Fibroblast of upper back skin (primary cell): ENCODE measurements around the gene SORBS1.

Experiments used
- DNase-seq: peaks from one replicate; pipeline ENCODE4 v3.0.0-alpha.2; 2013

Gene SORBS1

GRCh38 chr10:95561177-95561863 is at the start of gene SORBS1:
Gene SORBS1 (minus strand): TSS chr10:95561371. CDS start chr10:95441135, 120,236 bp downstream.
- DNase-seq: peak; percentile 94

- no peak for DNase-seq
These were observed 49.6 kb upstream of the SORBS1 start for GRCh38 chr10:95610727-95611126.

DNA sequence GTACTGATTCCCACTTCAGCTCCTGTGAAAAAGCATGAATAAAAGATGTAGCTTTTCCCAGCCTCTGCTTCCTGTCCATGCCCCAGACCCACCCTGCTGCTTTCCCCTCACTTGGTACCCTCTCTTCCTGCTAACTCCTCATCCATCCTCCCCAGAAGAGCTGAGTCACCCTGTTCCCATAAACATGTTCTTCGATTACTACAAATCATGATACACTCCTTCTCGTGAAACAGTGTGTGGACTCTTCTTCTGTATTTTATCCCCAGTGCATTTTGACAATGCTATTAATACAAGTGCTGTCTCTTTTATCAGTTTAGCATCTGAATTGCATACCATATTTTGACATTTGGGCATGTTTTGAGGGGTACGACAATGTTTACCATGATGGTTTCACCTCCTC is 45.8 kb upstream of the SORBS1 start:
- DNase-seq: no peak

- DNase-seq: no peak
These were observed 44.0 kb upstream of the SORBS1 start for GRCh38 chr10:95605163-95605562.

DNA sequence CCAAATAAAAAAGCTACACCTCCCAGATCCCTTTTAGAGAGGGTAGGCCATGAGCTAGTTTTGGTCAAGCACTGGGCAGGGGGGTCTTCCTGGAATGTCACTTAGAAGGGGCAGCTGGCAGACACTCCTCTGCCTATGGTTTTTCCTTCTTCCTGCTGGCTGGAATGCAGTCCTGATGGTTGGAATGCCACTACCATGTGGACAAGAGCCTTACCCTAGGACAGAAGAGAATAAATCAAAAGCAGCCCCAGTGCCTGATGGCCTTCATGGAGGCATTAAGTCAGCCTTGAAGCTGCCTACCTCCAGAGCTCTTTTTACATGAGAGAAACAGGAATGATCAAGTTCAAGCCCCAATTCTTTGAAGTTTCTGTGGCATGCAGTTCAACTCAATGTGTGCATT is 43.5 kb upstream of the SORBS1 start:
- DNase-seq: peak; percentile 16

- DNase-seq: no peak
These were observed 41.2 kb upstream of the SORBS1 start for GRCh38 chr10:95602382-95602781.

DNA sequence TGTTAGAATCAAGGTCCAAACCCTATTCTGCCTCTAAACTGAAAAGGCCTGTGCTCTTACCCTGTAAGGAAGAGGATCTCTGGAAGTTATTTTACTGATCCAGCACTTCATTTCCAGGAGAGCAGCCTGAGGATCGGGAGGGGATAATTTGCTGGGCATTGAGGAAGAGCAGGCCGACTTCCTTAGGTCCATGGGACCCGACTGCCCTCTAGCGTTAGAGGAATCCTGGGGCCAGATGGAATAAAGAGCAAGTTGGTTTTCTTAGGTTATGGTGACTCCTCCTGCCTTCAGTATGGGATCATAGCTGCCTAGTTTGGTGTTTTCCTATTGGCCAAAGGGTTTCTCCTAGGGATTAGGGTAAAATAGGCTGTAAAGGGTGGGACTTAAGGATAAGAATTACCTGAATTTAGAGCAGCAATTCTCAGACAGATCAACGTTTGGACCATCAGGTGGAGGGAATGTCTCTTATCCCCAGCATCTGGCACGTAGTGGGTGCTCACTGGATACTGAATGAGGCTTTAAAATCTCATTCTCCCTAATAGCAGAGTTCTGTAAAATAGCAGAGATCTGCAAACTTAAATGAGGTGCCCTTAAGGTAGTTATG is 40.0 kb upstream of the SORBS1 start:
- DNase-seq: peak; percentile 83

- no peak for DNase-seq
These were observed 39.0 kb upstream of the SORBS1 start for GRCh38 chr10:95600158-95600557.

DNA sequence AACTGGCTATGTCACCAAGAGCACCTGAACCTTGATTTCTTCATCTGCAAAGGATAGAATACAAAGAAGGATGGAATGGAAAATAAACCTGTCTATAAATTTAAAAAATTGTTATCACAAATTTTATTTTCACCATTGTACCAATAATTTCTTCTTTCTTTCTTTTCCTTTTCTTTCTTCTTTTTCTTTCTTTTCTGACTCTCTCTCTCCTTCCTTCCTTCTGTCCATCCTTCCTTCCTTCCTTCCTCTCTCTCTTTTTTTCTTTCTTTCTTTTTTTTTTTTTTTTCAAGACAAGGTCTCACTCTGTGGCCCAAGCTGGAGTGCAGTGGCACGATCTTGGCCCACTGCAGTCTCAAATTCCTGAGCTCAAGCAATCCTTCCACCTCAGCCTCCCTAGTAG is 36.6 kb upstream of the SORBS1 start:
- DNase-seq: no peak

DNA sequence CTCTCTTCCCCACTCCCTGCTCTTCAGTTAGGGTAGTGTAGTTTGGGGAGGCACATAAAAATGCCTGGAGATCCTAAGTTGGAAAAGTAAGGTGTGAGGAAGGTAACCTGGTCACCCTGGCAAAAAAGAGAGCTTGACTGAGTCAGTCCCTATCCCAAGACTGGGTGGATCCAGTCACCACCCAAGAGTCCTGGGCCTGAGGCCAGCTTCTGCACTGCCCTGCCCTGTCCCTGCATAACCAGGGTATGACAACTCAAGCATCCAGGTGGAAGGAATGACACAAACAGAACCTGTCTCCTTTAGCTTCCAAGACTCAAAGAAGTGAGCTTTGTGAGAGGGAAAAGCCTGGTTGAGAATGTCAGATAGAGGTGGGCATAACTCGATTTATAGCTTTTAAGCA is 26.9 kb upstream of the SORBS1 start:
- DNase-seq: no peak

DNA sequence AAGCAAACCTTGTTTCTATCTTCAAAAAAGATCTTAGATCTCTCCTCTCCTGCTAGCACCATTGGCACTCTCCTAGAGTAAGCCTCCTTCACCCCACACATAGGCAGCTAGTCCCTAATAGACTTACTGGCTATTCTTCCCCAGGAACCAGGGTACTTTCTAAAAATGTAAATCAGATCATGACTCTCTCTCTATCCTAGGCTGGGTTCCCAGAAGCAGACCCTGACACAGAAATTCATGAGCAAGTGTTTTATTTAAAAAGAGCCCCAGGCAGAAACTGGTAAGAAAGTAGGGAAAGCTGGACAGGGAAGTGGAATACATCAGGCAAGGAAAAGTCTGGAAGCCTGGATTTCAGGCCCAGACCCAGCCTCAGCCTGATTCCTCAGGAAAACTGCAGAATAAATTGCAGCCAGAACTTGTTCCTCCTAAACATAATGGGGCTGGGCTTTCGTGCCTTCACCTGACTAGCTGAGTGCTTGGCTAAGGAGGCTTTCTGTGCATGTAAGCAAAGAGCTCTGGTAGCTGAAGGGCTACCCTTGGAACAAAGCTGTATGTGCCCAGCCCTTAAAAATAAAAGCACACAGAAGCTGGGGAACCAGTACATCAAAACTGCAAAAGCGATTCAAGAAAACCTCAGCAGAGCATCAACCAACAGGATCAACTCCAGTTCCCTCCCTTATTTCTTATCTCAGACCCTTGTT is 18.8 kb upstream of the SORBS1 start:
- DNase-seq: no peak

DNA sequence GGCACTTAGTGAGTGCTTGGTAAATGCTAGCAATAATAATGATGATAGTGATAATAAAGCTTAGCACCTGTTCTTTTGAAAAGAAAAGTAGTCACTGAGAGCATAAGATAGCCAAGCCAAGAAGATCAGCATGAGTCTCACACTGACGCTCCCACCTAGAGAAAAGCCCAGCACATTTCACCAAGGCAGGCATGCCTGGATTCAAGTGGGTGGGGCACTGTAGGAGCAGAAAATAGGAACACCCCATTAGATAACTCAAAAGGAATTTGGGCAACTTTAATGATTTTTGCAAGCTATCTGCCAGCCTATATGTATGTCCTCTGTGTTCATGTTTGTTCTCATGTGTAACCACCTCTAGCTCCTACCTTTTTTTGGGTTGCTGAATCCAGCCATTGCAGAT is 18.1 kb upstream of the SORBS1 start:
- DNase-seq: no peak

DNA sequence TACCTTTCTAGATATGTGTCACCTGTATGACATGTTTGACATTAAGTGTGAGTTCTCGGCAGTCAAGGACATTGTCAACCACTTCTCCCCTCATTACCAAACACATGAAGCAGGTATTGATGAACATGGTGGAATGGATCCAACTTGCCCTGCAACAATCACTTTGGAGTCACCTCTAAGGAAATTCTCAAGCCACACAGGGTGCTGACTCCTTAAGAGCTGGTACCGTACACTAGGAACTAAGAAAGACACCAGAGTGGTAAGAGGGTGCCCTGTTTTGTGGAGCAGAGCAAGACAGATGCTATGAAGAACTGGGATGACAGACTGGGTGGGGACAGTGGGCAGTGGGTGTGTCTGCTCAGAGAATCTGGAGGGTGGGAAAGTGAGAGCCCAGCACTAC is 17.4 kb upstream of the SORBS1 start:
- no peak for DNase-seq

DNA sequence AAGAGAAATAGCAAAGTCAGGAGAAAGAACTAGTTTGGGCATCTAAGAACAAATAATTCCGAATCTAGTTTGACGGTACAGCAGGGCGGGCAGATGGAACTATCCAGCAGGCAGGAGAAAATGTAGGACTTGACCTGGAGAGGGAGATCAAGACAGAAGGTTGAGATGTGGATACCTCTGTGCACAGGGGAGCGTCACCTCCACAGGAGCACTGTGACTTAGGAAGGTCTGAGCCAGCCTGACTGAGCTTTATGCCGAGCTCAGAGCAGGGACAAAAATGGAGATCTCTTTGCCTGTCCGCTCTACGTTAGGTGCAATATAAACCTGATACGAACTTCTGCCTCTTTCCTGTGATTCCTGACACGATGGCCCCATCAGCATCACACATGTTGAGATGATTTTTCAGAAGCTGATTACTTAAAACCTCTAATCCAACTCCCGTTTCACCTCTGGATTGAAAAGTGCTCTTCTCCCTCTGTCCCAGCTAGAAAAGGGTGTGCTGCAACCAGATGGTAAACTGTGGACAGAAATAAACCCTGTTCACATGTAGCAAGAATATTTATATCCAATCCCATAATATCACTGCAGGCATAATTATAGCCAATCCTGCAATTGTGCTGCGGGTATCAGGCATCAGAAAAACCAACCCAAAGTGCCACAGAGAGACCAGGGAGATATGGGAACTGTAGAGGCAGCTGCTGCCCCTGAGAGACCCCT is 13.6 kb upstream of the SORBS1 start:
- no peak for DNase-seq

DNA sequence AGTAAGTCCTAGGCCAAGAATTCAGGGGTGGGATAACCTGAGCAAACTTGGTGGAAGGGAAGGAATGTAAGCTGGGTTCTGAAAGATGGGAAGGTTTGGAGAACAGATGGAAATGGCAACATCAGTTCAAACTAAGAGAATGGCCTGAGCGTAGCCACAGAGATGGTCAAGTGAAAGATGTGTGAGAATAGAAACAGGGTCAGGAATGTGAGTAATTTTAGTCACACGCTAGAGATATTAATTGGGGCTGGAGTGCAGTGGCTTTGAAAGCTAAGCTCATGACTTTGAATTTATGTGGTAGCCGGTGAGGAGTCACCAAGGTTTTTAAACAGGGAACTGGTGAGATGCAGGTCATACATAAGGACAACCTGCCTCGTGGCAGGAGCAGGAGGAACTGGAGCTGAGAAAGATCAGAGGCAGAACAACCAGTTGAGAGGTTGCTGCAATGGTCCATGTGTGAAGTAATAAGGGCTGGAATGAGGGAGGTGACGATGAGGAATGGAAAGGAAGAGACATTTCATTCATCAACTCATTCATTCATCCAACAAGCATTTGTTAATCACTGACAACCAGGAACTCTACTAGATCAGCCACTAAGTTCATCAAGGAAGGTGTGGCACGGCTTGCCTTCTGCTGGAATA is 12.9 kb upstream of the SORBS1 start:
- no peak for DNase-seq

- no peak for DNase-seq
These were observed 12.4 kb upstream of the SORBS1 start for GRCh38 chr10:95573527-95573926.

DNA sequence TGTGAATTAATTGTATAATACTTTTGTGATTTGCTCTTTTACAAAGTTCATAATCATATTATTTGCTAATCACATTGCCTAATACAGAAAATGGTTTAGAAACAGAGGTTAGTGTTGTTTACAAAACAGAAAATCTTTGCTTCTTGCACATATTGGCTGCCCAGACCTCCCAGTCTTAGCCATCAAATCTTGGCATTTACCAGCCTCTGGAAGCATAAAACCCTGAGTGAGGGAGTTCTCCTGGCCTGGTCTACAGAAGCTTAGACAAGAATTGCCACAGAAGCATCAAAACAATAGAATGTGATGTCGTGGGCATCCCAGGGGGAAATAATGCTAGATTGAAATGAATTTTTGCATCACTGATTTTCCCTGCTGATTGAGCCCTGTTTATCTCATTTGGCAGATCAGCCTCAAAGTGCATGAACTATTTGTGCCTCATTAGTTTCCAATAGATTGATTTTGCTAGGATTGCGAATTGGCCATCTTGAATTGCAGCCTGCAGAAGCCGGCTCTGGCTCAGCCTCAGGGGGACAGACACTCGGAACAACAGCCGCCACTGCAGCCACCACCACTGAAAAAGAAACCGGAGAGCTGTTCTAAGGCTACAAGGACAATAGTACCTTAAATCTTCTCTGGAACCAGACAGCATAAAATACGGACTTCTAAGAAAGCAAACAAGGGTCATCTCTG is 11.1 kb upstream of the SORBS1 start:
- DNase-seq: no peak

GRCh38 chr10:95571390-95571789 is 10.2 kb upstream of the SORBS1 start:
- DNase-seq: no peak

GRCh38 chr10:95569368-95569767 is 8.2 kb upstream of the SORBS1 start:
- no peak for DNase-seq

GRCh38 chr10:95567903-95568630 is 6.9 kb upstream of the SORBS1 start:
- no peak for DNase-seq

DNA sequence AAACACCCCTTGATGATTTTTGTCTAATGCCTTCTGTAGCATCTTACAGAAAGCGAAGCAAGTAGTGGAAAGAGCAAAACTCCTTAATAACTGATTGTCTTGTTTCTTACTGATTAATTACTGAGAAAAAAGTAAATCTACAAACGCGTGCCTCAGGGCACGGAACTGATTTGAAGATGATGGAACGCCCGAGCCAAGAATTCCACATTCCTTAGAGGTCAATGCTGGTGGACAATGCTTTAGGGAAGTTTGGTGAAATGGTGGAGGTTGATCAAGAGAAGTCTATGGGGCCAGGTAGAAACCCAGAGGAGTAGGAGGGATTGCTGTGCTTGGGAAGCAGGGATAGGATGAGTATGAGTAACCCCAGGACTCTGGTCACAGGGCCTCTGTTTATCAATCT is 5.0 kb upstream of the SORBS1 start:
- no peak for DNase-seq

DNA sequence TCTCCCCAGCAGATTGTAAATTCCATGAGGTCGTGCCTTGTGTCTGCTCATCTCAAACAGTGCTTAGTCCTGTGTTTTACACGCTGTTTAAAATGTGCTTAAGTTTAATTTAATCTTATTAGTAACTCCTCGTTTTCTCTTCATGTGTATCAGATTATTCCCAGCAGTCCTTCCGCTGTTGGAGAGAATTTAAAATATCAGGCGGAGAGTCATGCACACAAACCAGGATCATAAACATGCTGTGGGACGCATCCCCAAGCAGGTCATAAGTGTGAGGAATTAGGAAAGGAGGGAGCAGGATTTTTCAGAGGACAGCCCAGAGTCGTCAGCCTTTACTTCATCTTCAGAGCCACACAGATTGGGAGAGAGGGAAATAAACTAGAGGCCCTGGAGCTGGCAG is 4.2 kb upstream of the SORBS1 start:
- no peak for DNase-seq
